Peyer's patch (tissue), 4 donors: ENCODE data around the gene OR7G2.

Experiments
- POLR2A ChIP-seq, 2 donors: fragments of 450-650 bp; IDR thresholded peaks; one replicate each; pipeline ENCODE4 v1.5.1; 2017; ENCODE audit warnings: antibody characterized with exemption in 2 of 2, mild to moderate bottlenecking in 2 of 2, moderate library complexity in 2 of 2
- TF ChIP-seq, protein P1 (sequence below), 6 experiments: fragments of 450-650 bp in 4 of 6; fragments of 200-600 bp in 2 of 6; sonication (generic) in 1 of 6; IDR thresholded peaks; one replicate each; pipeline ENCODE4 v1.5.1; 2017 to 2019; ENCODE audit warnings: antibody characterized with exemption in 6 of 6, mild to moderate bottlenecking in 3 of 6, moderate library complexity in 1 of 6

- TF ChIP-seq POLR2A (IDR thresholded peaks at IDR 0.05), result no peak
- TF ChIP-seq, protein P1, sequence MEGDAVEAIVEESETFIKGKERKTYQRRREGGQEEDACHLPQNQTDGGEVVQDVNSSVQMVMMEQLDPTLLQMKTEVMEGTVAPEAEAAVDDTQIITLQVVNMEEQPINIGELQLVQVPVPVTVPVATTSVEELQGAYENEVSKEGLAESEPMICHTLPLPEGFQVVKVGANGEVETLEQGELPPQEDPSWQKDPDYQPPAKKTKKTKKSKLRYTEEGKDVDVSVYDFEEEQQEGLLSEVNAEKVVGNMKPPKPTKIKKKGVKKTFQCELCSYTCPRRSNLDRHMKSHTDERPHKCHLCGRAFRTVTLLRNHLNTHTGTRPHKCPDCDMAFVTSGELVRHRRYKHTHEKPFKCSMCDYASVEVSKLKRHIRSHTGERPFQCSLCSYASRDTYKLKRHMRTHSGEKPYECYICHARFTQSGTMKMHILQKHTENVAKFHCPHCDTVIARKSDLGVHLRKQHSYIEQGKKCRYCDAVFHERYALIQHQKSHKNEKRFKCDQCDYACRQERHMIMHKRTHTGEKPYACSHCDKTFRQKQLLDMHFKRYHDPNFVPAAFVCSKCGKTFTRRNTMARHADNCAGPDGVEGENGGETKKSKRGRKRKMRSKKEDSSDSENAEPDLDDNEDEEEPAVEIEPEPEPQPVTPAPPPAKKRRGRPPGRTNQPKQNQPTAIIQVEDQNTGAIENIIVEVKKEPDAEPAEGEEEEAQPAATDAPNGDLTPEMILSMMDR (IDR thresholded peaks at IDR 0.05), result no peak
Observed at GRCh38 chr19:9132422-9132821, 25.1 kb upstream of the OR7G2 start.
